Mesenteric fat pad (tissue), 1 donor: Measurements from ENCODE around the gene AAK1. TPM values are rescaled to one million over a fixed set of nuclear protein-coding genes. Genes with fewer than 3 reads are reported as not detected.
"Not testable (repeated sequence)": the region's sequence is repeated elsewhere in the genome, so short reads cannot be mapped to it uniquely, and the experiment has no call there.

ENCODE experiments used
- DNase-seq: peaks from one replicate; pipeline ENCODE4 v3.0.0-alpha.2; 2020; ENCODE audit warnings: low spot score
- total RNA-seq: library from RNA; stranded (reverse); fragmentation: NEBNext Ultra II Directional; extraction: Animal tissue kit (Norgen Biotek cat#: 25700); gene quantifications from one replicate; pipeline ENCODE4 v1.2.1, GENCODE V29; 2021
- donor health status: DM: yes; HTN: yes; CAD: no.

AAK1 gene
- total RNA-seq, 1 donor from 2014 or later, result 73.6 TPM

- DNase-seq, result no peak
Observed at GRCh38 chr2:69660637-69661036, 17.1 kb upstream of the AAK1 start.

- no peak for DNase-seq
Observed at GRCh38 chr2:69659941-69660483, 16.5 kb upstream of the AAK1 start.

GRCh38 chr2:69659349-69659748, 15.8 kb upstream of the AAK1 start:
- DNase-seq, result no peak

GRCh38 chr2:69652206-69652605, 8.7 kb upstream of the AAK1 start:
- DNase-seq, result no peak

- not testable (repeated sequence) for DNase-seq
Observed at GRCh38 chr2:69647196-69647595, 3.7 kb upstream of the AAK1 start.

- DNase-seq, result no peak
Observed at GRCh38 chr2:69646714-69647113, 3.2 kb upstream of the AAK1 start.

GRCh38 chr2:69645921-69646320, 2.4 kb upstream of the AAK1 start:
- DNase-seq, result no peak

- no peak for DNase-seq
Observed at GRCh38 chr2:69645031-69645431, 1.5 kb upstream of the AAK1 start.

- no peak for DNase-seq
Observed at GRCh38 chr2:69644506-69644979, 1.0 kb upstream of the AAK1 start.

GRCh38 chr2:69642709-69643601, 584 bp downstream of the AAK1 start:
- no peak for DNase-seq

GRCh38 chr2:69641887-69642708, 1.4 kb downstream of the AAK1 start:
- DNase-seq, result no peak

- DNase-seq, result no peak
Observed at GRCh38 chr2:69641471-69641870, 2.1 kb downstream of the AAK1 start.

- no peak for DNase-seq
Observed at GRCh38 chr2:69639266-69639665, 4.3 kb downstream of the AAK1 start.

GRCh38 chr2:69638630-69639029, 4.9 kb downstream of the AAK1 start:
- no peak for DNase-seq

- no peak for DNase-seq
Observed at GRCh38 chr2:69637923-69638322, 5.6 kb downstream of the AAK1 start.

- DNase-seq, result no peak
Observed at GRCh38 chr2:69636395-69636794, 7.1 kb downstream of the AAK1 start.

- DNase-seq, result no peak
Observed at GRCh38 chr2:69635432-69635831, 8.1 kb downstream of the AAK1 start.

- DNase-seq, result no peak
Observed at GRCh38 chr2:69634196-69634821, 9.2 kb downstream of the AAK1 start.

GRCh38 chr2:69631402-69631801, 12.1 kb downstream of the AAK1 start:
- no peak for DNase-seq

GRCh38 chr2:69629921-69630608, 13.5 kb downstream of the AAK1 start:
- DNase-seq, result no peak
